ENCODE measurements around the gene OPCML. TPM values are rescaled to one million over a fixed set of nuclear protein-coding genes. Genes with fewer than 3 reads are reported as not detected.

Gene OPCML
- total RNA-seq, 1 experiment from 2014 or later, result 0.10 TPM

GRCh38 chr11:132610216-132610615, 922.1 kb downstream of the OPCML start:
- DNase-seq (ENCODE audit: extremely low read depth, low read depth), result no peak

DNA sequence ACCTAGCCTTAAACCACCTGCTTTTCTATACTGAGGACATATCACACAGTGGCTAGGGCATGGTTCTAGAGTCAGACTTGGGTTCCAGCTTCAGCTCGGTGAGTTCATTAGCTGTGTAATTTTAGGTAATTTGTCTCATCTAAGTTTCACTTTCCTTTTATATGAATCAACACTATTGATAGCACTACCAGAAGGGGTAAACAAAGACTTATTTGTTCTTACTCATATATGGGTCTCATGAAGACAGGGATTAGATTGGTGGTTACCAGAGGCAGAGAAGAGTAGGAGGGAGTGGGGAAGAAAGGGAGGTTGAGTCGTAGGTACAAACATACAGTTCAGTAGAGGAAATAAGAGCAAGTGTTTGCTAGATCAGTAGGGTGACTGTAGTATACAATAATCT, 924.7 kb downstream of the OPCML start:
- DNase-seq (ENCODE audit: extremely low read depth, low read depth), result no peak

- no peak for DNase-seq (ENCODE audit: extremely low read depth, low read depth)
Measured at GRCh38 chr11:132605825-132606570, 926.3 kb downstream of the OPCML start.

- no peak for DNase-seq (ENCODE audit: extremely low read depth, low read depth)
Measured at GRCh38 chr11:132604431-132604830, 927.9 kb downstream of the OPCML start.

- DNase-seq (ENCODE audit: extremely low read depth, low read depth), result no peak
Measured at GRCh38 chr11:132601875-132602274, 930.4 kb downstream of the OPCML start.

GRCh38 chr11:132595711-132596134, 936.6 kb downstream of the OPCML start:
- no peak for DNase-seq (ENCODE audit: extremely low read depth, low read depth)

DNA sequence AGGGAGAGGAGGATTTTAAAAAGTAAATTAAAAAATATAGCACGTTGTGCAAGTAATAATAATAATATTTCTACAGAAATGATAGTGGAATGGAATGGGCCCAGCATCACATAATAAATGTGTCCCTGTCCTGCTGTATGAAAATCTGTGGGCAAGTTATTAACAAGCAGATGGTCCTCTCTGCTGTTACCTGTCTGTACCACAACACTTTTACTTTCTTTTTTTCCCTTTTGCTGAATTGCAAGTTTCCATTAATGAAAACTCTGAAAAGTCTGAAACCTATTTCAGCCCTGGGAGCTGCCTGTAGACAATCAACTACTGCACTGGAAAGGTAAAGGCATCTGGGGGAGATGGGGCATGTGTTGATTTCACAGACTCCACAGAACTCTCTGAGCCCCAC, 937.1 kb downstream of the OPCML start:
- DNase-seq (ENCODE audit: extremely low read depth, low read depth), result no peak

DNA sequence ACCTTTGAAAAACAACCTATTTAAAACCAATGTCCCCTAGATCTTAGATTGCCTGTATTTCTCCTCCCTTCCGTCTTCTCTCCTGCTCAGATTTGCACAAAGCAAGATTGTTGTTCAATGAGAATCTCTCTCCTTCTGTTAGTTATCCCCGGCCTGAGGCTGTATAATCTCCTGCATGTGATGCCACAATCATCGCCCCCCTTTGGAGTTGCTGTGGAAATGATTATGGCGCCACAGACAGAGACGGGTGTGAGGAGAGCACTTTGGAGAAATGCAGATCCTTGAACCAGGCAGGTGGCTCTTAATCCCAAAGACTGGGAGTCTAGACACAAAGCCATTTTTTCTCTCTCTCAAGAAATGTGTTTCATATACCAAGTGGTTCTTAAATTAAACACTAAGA, 941.3 kb downstream of the OPCML start:
- no peak for DNase-seq (ENCODE audit: extremely low read depth, low read depth)

DNA sequence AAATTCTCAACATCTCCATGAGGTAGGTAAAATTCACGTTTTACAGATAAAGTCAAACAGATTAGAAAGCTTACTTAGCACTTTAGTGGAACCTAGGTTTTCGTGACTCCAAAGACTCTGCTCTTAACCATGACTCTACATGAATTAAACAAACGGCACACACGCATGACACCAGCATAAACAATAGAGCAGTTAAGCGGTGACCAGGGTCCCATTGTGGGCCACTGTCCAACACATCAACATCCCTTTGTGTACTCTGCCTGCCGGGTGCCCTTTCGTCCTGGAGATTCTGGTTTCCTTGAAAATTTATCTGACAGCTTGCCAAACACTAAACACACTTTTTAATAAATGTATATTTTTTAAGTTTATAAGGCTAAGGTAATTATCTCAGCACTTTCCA, 941.7 kb downstream of the OPCML start:
- no peak for DNase-seq (ENCODE audit: extremely low read depth, low read depth)

DNA sequence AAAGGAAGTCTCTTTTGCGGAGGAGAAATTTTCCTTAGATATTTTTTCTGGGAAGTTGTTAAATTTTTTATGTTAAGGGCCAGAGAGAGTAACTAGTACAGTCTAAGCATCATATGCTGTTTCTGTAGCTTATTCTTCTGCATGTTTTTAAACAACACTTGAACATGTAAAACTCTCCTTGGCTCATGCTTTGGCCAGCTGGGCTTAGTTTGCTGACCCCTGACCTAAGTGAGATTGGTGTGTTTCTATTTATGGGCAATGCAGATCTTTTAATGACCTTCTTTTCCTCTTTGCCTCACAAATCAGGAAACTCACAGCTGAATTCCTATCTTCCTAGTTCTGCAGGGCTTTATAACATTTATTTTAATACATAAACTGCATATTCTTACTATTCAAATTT, 942.5 kb downstream of the OPCML start:
- DNase-seq (ENCODE audit: extremely low read depth, low read depth), result no peak

- DNase-seq (ENCODE audit: extremely low read depth, low read depth), result no peak
Measured at GRCh38 chr11:132588366-132588765, 943.9 kb downstream of the OPCML start.

DNA sequence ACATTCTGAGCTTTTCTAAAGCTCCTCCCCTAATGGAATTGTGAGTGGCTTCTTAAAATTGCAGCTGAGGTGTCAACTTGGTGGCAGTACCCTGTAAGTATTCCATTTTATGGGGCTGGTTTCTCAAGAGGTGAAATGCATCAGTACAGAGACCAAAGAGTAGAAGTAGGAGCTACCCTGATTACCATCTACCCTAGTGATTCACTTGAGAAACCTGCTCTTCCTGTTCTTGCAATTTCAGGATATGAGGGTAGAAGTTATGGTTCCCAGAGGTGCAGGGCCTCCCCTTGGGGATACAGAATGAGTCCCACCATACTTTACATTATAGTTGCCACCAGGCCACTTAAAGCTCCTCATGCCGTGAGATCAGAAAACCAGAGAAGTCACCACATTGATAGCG, 944.6 kb downstream of the OPCML start:
- no peak for DNase-seq (ENCODE audit: extremely low read depth, low read depth)

GRCh38 chr11:132586801-132587200, 945.5 kb downstream of the OPCML start:
- DNase-seq (ENCODE audit: extremely low read depth, low read depth), result no peak

DNA sequence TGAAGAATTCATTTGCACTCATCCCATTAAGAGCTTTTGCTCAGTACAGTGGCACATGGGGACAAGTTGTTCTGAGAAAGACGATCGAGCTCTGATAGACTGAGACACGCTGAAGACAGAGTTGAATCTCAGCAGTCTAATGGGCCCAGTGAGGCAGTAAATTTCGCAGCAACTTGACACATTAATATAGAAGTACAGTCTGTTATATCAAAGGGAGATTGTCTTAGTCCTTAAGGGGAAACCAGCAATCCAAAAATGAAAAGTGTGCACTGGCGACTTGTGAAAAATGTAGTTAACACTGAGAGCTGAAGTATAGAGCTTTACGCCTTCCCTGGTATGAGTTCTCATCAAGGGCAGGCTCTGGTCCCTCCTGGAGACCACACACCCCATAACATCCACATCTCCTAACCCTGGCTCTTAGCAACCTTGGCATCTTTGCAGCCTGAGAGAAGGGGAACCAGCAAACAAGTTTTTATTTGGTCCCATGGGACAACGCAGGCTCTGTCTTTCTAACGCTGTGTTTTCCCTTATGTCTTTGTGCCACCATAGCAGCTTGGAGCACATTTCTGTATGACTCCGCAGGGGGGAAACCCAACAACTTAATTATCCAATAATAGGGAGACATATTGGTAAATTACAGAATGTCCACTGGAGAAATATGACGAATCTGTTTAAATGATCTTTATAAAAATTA, 952.5 kb downstream of the OPCML start:
- DNase-seq (ENCODE audit: extremely low read depth, low read depth), result no peak

DNA sequence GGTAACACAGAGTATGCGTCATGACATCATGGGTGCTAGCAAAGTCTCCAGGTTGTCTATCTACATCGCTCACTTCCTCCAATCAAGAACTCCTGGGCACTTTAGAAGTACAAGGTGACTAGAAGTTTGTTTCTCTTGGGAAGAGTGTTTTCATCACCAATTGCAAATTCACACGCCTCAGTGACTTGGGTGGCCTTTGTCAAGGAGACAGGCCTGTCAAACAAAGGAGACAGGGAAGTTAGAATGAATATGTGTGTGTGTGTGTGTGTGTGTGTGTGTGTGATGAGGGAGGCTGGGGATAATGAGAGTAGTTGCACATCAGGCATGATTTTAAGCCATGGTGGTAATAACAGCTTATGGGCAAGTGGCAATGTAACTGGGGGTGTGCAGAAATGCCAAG, 953.2 kb downstream of the OPCML start:
- DNase-seq (ENCODE audit: extremely low read depth, low read depth), result no peak

GRCh38 chr11:132578580-132578979, 953.7 kb downstream of the OPCML start:
- no peak for DNase-seq (ENCODE audit: extremely low read depth, low read depth)

DNA sequence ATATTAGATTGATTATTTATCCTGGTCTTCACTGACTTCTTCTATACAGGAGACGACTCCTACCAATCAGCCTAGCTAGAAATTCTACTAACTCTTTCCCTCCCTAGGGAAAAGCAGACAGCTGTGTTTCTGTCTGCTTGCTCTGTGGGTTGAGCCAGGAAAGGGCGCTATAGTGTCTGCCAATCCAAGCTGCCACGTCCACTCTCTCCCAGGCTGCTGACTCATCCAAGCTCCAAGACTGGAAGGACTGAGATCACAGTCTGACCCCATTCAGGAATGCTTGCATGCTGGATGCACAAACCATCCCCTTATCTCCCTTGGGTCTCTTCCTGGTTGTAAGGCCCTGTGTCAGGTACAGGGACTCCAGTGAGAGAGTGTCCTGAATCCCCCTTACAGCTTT, 955.6 kb downstream of the OPCML start:
- peak; percentile 79 for DNase-seq (ENCODE audit: extremely low read depth, low read depth)

DNA sequence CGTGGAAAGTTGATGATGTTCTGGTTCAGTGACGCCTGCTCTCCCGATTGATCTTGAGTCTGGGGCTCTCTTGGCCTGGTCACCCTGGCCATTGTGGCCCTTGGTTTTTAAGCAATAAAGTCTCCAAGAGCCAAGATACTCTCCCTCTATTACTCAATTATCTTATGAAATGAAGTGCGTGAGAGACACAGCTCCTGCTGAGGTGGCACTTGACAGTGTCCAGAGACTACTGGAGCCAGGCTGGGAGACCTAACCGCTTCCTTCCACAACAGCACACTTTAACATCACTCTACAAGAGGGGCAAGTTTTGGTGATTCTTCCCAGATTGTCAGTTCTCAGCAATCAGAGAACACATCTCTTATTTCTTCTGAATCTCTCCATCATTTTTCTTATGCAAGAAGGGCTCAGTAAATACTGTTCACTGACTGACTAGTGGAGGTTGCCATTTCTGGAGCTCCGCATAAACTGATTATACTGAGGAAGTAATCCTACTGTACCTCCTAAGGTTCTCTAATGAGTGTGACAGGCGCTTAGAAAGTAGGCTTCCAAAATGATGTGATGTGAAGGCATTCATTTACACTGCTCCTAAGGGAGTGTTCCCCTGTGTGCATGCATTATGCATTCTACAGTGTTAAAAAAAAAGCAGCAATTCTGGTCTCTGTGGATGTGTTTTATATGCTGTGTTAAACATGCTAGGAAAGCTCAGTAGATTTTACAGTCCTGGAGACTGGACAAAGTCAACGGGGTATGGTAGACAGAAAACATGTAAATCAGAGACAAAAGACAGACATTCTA, 968.0 kb downstream of the OPCML start:
- DNase-seq (ENCODE audit: extremely low read depth, low read depth), result no peak

GRCh38 chr11:132563050-132563449, 969.3 kb downstream of the OPCML start:
- DNase-seq (ENCODE audit: extremely low read depth, low read depth), result no peak

GRCh38 chr11:132561937-132562336, 970.4 kb downstream of the OPCML start:
- DNase-seq (ENCODE audit: extremely low read depth, low read depth), result no peak

- DNase-seq (ENCODE audit: extremely low read depth, low read depth), result no peak
Measured at GRCh38 chr11:132559331-132560036, 972.8 kb downstream of the OPCML start.
